Choroid plexus epithelial cell (primary cell): ENCODE data around the gene CDHR2.

ENCODE experiments used
- DNase-seq: peaks from one replicate; pipeline ENCODE4 v3.0.0-alpha.2; 2010; ENCODE audit warnings: low read depth
- H3K4me3 ChIP-seq: 2 replicates; pipeline ENCODE4 v1.5.1; 2011; ENCODE audit warnings: low read depth, mild to moderate bottlenecking, control low read depth, low read length, moderate library complexity
- CTCF ChIP-seq: conservative IDR thresholded peaks from 2 replicates; pipeline ENCODE4 v1.5.1; 2011; ENCODE audit warnings: low read depth, mild to moderate bottlenecking, control low read depth, inconsistent platforms, low read length, moderate library complexity

The CDHR2 gene

GRCh38 chr5:176548967-176549444, at the start of gene CDHR2:
CDHR2 (plus strand) TSS chr5:176549342; CDS start chr5:176565353, 16,011 bp downstream.
- TF ChIP-seq CTCF: no peak
- H3K4me3 ChIP-seq: no peak within 1 kb of the TSS
- no peak for DNase-seq

- no peak for TF ChIP-seq CTCF
- no peak for DNase-seq
- H3K4me3 ChIP-seq: no peak overlapping the region
These were observed 48.6 kb upstream of the CDHR2 start for GRCh38 chr5:176500511-176500910.

- peak; percentile 88 for DNase-seq
- no peak overlapping the region for H3K4me3 ChIP-seq
- no peak for TF ChIP-seq CTCF
These were observed 47.8 kb upstream of the CDHR2 start for GRCh38 chr5:176501333-176501732.

- TF ChIP-seq CTCF: no peak
- H3K4me3 ChIP-seq: no peak overlapping the region
- DNase-seq: no peak
These were observed 45.6 kb upstream of the CDHR2 start for GRCh38 chr5:176503496-176503895.

- TF ChIP-seq CTCF: no peak
- DNase-seq: no peak
These were observed 41.2 kb upstream of the CDHR2 start for GRCh38 chr5:176507911-176508310.

GRCh38 chr5:176508603-176509002, 40.5 kb upstream of the CDHR2 start:
- no peak overlapping the region for H3K4me3 ChIP-seq
- no peak for DNase-seq
- no peak for TF ChIP-seq CTCF

More at GRCh38 chr5:176507911-176508310, 41.2 kb upstream of the CDHR2 start:
- H3K4me3 ChIP-seq: no peak overlapping the region

- no peak overlapping the region for H3K4me3 ChIP-seq
- no peak for TF ChIP-seq CTCF
- DNase-seq: no peak
These were observed 35.4 kb upstream of the CDHR2 start for GRCh38 chr5:176513788-176514187.
